ENCODE data around the gene DLGAP4. TPM values are rescaled to one million over a fixed set of nuclear protein-coding genes. Genes with fewer than 3 reads are reported as not detected.

DLGAP4 gene
- total RNA-seq, 1 experiment from 2014 or later, result 59.9 TPM

GRCh38 chr20:36372666-36373065 is 66.5 kb downstream of the DLGAP4 start:
- intact Hi-C loops (cut with micrococcal nuclease; ENCODE audit: unreplicated experiment), result no loop called here

DNA sequence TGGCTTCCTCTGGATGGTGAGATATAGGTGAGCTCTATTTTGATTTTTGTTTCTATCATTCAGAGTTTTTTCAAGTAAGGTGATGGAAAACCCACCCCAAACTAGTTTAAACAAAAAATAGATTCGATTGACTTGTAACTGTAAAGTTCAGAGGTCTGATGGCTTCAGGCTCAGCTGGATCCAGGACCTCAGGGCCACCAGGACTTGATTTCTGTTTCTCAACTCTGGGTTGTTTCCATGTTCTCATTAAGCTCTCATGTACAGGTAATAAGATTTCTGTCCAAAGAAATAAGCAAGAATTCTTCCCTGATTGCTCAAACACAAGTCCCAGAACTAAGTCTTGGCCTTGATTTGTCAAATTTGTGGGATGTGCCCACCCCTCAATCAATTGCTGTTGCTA is 67.0 kb downstream of the DLGAP4 start:
- Histone ChIP-seq H3K27me3 (replicated peaks; ENCODE audit: insufficient read depth, low read depth, low read length, poor library complexity) (no peaks in the 10 kb centered on the region), H3K36me3 (ENCODE audit: insufficient read depth, low read length, poor library complexity, severe bottlenecking) (no peaks in the 10 kb centered on the region), H3K4me3 (ENCODE audit: low read depth, low read length, poor library complexity, severe bottlenecking) (no peak overlapping the region), H3K27ac (ENCODE audit: low read depth, low read length, poor library complexity, severe bottlenecking) (no peak overlapping the region), H3K4me1 (ENCODE audit: insufficient read depth, low read length, poor library complexity, severe bottlenecking) (no peaks in the 10 kb centered on the region), H3K9me3 (ENCODE audit: low read depth, low read length, poor library complexity, severe bottlenecking) (no peaks in the 10 kb centered on the region)
- ChIA-PET CTCF (no interaction called here), POLR2A (ENCODE audit: low non-redundant PET) (no interaction called here)
- no peak for DNase-seq (ENCODE audit: low spot score)
- no TSS peak for BruUV-seq (replicated peaks)
- TF ChIP-seq CTCF (conservative IDR thresholded peaks at IDR 0.05; ENCODE audit: low read depth, low read length) (no peak), EZH2 (IDR thresholded peaks at IDR 0.05; ENCODE audit: borderline replicate concordance, low read depth, low read length, poor library complexity, severe bottlenecking) (no peak)
- intact Hi-C loops (cut with micrococcal nuclease; ENCODE audit: unreplicated experiment), result no loop called here

More at GRCh38 chr20:36372666-36373065, 66.5 kb downstream of the DLGAP4 start:
- TF ChIP-seq CTCF (conservative IDR thresholded peaks at IDR 0.05; ENCODE audit: low read depth, low read length), result no peak
- TF ChIP-seq EZH2 (IDR thresholded peaks at IDR 0.05; ENCODE audit: borderline replicate concordance, low read depth, low read length, poor library complexity, severe bottlenecking), result no peak
- no TSS peak for BruUV-seq (replicated peaks)
- Histone ChIP-seq H3K9me3 (ENCODE audit: low read depth, low read length, poor library complexity, severe bottlenecking) (no peaks in the 10 kb centered on the region), H3K27me3 (replicated peaks; ENCODE audit: insufficient read depth, low read depth, low read length, poor library complexity) (no peaks in the 10 kb centered on the region), H3K27ac (ENCODE audit: low read depth, low read length, poor library complexity, severe bottlenecking) (no peak overlapping the region), H3K4me3 (ENCODE audit: low read depth, low read length, poor library complexity, severe bottlenecking) (no peak overlapping the region), H3K36me3 (ENCODE audit: insufficient read depth, low read length, poor library complexity, severe bottlenecking) (no peaks in the 10 kb centered on the region), H3K4me1 (ENCODE audit: insufficient read depth, low read length, poor library complexity, severe bottlenecking) (no peaks in the 10 kb centered on the region)
- DNase-seq (ENCODE audit: low spot score), result no peak
- POLR2A ChIA-PET (ENCODE audit: low non-redundant PET), result no interaction called here
- CTCF ChIA-PET, result no interaction called here

GRCh38 chr20:36374995-36375394 is 68.9 kb downstream of the DLGAP4 start:
- BruUV-seq (replicated peaks), result no TSS peak
- H3K4me1 ChIP-seq (ENCODE audit: insufficient read depth, low read length, poor library complexity, severe bottlenecking), result no peaks in the 10 kb centered on the region
- POLR2A ChIA-PET (ENCODE audit: low non-redundant PET), result no interaction called here
- TF ChIP-seq CTCF (conservative IDR thresholded peaks at IDR 0.05; ENCODE audit: low read depth, low read length), result no peak
- TF ChIP-seq EZH2 (IDR thresholded peaks at IDR 0.05; ENCODE audit: borderline replicate concordance, low read depth, low read length, poor library complexity, severe bottlenecking), result no peak
- no peaks in the 10 kb centered on the region for H3K9me3 ChIP-seq (ENCODE audit: low read depth, low read length, poor library complexity, severe bottlenecking)
- CTCF ChIA-PET, result no interaction called here
- intact Hi-C loops (cut with micrococcal nuclease; ENCODE audit: unreplicated experiment), result no loop called here
- no peaks in the 10 kb centered on the region for H3K27me3 ChIP-seq (replicated peaks; ENCODE audit: insufficient read depth, low read depth, low read length, poor library complexity)
- H3K4me3 ChIP-seq (ENCODE audit: low read depth, low read length, poor library complexity, severe bottlenecking), result no peak overlapping the region
- no peak for DNase-seq (ENCODE audit: low spot score)
- no peak overlapping the region for H3K27ac ChIP-seq (ENCODE audit: low read depth, low read length, poor library complexity, severe bottlenecking)
- no peaks in the 10 kb centered on the region for H3K36me3 ChIP-seq (ENCODE audit: insufficient read depth, low read length, poor library complexity, severe bottlenecking)

Measured in A673 (cell line).